T-helper 2 cell treated with Interferon-gamma antibody and Interleukin-4, amounts not matched to agents 5 μg/mL and 100 μg/mL, for 36 hours (primary cell): ENCODE results near the gene SLFNL1.
A peak's percentile ranks its signal among the peaks of the same experiment; 100 is the strongest.

Experiments
- DNase-seq: peaks from one replicate; pipeline ENCODE4 v3.0.0; 2021; ENCODE audit warnings: low spot score
- H3K27ac Mint-ChIP-seq: one replicate; pipeline ENCODE4 v1.8.0; 2021; ENCODE audit warnings: mild to moderate bottlenecking, mixed read lengths
- H3K27me3 Mint-ChIP-seq: one replicate; pipeline ENCODE4 v1.8.0; 2021; ENCODE audit warnings: low read depth, mixed read lengths
- H3K36me3 Mint-ChIP-seq: one replicate; pipeline ENCODE4 v1.8.0; 2021; ENCODE audit warnings: low read depth, mixed read lengths
- H3K4me1 Mint-ChIP-seq: one replicate; pipeline ENCODE4 v1.8.0; 2021; ENCODE audit warnings: low read depth, mixed read lengths
- H3K4me3 Mint-ChIP-seq: one replicate; pipeline ENCODE4 v1.8.0; 2022; ENCODE audit warnings: mild to moderate bottlenecking, moderate library complexity, mixed read lengths
- H3K9me3 Mint-ChIP-seq: one replicate; pipeline ENCODE4 v1.8.0; 2021; ENCODE audit warnings: mixed read lengths

SLFNL1 gene

GRCh38 chr1:40987439-40988276 lies 33.9 kb downstream of the SLFNL1 start:
- Mint-ChIP-seq H3K4me3 (no peak overlapping the region), H3K36me3 (peaks cover 82% of the 10 kb centered on the region), H3K27me3 (no peaks in the 10 kb centered on the region), H3K4me1 (peaks cover 13% of the 10 kb centered on the region), H3K27ac (no peak overlapping the region), H3K9me3 (no peaks in the 10 kb centered on the region)
- DNase-seq: no peak

GRCh38 chr1:40986956-40987355 lies 34.6 kb downstream of the SLFNL1 start:
- no peak for DNase-seq

GRCh38 chr1:40986328-40986783 lies 35.2 kb downstream of the SLFNL1 start:
- no peaks in the 10 kb centered on the region for H3K9me3 Mint-ChIP-seq
- peaks cover 22% of the 10 kb centered on the region for H3K4me1 Mint-ChIP-seq
- DNase-seq: no peak
- no peak overlapping the region for H3K4me3 Mint-ChIP-seq
- H3K36me3 Mint-ChIP-seq: peaks cover 76% of the 10 kb centered on the region
- no peaks in the 10 kb centered on the region for H3K27me3 Mint-ChIP-seq
- H3K27ac Mint-ChIP-seq: no peak overlapping the region

More at GRCh38 chr1:40986956-40987355, 34.6 kb downstream of the SLFNL1 start:
- Mint-ChIP-seq H3K27ac (no peak overlapping the region), H3K27me3 (no peaks in the 10 kb centered on the region), H3K4me3 (no peak overlapping the region), H3K4me1 (peaks cover 19% of the 10 kb centered on the region), H3K9me3 (no peaks in the 10 kb centered on the region), H3K36me3 (peaks cover 82% of the 10 kb centered on the region)

GRCh38 chr1:40985875-40986274 lies 35.6 kb downstream of the SLFNL1 start:
- Mint-ChIP-seq H3K27ac (no peak overlapping the region), H3K36me3 (peaks cover 73% of the 10 kb centered on the region), H3K4me3 (no peak overlapping the region), H3K9me3 (no peaks in the 10 kb centered on the region), H3K4me1 (peaks cover 26% of the 10 kb centered on the region), H3K27me3 (no peaks in the 10 kb centered on the region)
- no peak for DNase-seq

DNA sequence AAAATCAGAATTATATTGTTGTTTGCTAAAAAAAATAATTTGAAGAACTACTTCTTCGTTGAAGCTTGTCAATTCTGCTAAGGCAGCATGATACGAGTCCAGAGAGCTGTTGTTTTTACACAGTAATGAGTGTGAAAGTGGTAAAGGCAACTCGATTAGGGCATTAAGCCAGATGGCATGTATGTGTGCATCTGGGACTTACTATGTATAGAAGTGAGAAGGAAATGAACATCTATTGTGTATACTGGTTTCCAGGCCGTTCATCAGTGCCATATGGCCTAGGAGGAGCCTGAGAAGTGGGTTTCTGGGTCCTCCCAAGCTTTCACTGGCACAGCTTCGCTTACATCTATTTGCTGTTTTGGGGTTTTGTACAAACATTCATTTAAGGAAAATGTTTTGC lies 36.4 kb downstream of the SLFNL1 start:
- Mint-ChIP-seq H3K4me3 (no peak overlapping the region), H3K4me1 (peaks cover 30% of the 10 kb centered on the region), H3K9me3 (no peaks in the 10 kb centered on the region), H3K27ac (peak overlapping the region; percentile 1), H3K27me3 (no peaks in the 10 kb centered on the region), H3K36me3 (peaks cover 72% of the 10 kb centered on the region)
- no peak for DNase-seq

GRCh38 chr1:40984531-40984930 lies 37.0 kb downstream of the SLFNL1 start:
- H3K27me3 Mint-ChIP-seq: no peaks in the 10 kb centered on the region
- H3K4me3 Mint-ChIP-seq: no peak overlapping the region
- H3K27ac Mint-ChIP-seq: no peak overlapping the region
- peaks cover 30% of the 10 kb centered on the region for H3K4me1 Mint-ChIP-seq
- H3K9me3 Mint-ChIP-seq: no peaks in the 10 kb centered on the region
- H3K36me3 Mint-ChIP-seq: peaks cover 65% of the 10 kb centered on the region
- no peak for DNase-seq

GRCh38 chr1:40984066-40984465 lies 37.5 kb downstream of the SLFNL1 start:
- DNase-seq: no peak
- Mint-ChIP-seq H3K9me3 (no peaks in the 10 kb centered on the region), H3K27ac (no peak overlapping the region), H3K4me1 (peaks cover 30% of the 10 kb centered on the region), H3K36me3 (peaks cover 62% of the 10 kb centered on the region), H3K27me3 (no peaks in the 10 kb centered on the region), H3K4me3 (no peak overlapping the region)

GRCh38 chr1:40983286-40983685 lies 38.2 kb downstream of the SLFNL1 start:
- no peak for DNase-seq
- Mint-ChIP-seq H3K27me3 (no peaks in the 10 kb centered on the region), H3K4me3 (peak overlapping the region; percentile 18), H3K27ac (no peak overlapping the region), H3K4me1 (peaks cover 32% of the 10 kb centered on the region), H3K9me3 (no peaks in the 10 kb centered on the region), H3K36me3 (peaks cover 54% of the 10 kb centered on the region)

DNA sequence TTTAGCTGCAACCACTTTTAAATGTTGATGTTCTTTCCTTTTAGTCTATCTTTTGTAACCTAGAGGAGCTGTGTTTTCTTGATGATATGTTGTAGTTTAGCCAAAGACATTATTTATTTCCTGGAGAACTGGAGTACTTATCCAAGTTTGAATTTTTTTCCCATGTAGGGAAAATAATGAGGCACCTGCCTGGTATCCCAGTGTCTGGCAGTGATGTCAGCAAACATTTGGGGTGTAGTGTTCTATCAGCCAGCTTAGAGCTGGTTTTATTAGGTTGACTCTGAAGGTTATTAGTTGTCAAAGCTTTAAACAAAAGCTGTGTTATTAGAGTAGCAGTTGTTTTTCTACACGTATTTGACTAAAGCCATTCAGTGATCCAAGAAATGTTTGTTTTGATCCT lies 38.8 kb downstream of the SLFNL1 start:
- peaks cover 49% of the 10 kb centered on the region for H3K36me3 Mint-ChIP-seq
- peaks cover 34% of the 10 kb centered on the region for H3K4me1 Mint-ChIP-seq
- H3K27ac Mint-ChIP-seq: no peak overlapping the region
- no peaks in the 10 kb centered on the region for H3K27me3 Mint-ChIP-seq
- DNase-seq: no peak
- H3K4me3 Mint-ChIP-seq: no peak overlapping the region
- H3K9me3 Mint-ChIP-seq: no peaks in the 10 kb centered on the region

DNA sequence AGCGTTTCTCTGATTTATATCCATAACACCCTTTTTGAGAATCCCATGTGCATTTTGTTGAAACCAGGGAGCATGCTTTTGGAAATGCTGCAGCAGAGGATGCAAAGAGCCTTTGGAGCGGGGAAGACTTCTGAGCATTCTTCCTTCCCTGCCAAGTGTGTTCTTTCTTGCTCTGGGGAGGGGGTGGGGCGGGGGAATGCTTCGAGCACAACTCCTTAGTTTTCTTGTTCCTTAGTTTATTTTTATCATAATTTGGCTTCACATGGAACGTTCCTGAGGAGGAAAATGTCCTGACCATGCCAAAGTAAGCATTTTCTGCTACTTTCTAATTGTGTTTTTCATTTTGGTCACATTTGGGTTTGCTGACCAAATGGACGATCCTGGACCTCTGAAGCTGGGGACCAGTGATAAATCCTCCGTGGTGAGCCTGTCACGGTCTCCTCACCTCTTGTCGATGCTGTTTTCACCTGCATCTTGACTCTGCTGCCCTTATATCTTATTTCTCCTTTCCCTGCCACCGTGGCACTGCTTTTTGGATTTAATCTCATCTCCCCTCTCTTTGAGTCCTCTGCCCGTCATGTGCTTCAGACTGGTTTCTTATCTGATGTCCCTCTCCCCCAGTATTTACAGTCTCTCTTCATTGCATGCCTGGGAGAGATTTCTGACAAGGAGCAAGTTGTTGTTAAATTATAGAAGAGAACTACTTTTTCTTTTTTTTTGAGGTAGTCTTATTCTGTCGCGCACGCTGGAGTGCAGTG lies 39.7 kb downstream of the SLFNL1 start:
- Mint-ChIP-seq H3K9me3 (no peaks in the 10 kb centered on the region), H3K27ac (no peak overlapping the region), H3K36me3 (peaks cover 42% of the 10 kb centered on the region), H3K4me3 (peak overlapping the region; percentile 91), H3K27me3 (no peaks in the 10 kb centered on the region), H3K4me1 (peaks cover 36% of the 10 kb centered on the region)
- no peak for DNase-seq

DNA sequence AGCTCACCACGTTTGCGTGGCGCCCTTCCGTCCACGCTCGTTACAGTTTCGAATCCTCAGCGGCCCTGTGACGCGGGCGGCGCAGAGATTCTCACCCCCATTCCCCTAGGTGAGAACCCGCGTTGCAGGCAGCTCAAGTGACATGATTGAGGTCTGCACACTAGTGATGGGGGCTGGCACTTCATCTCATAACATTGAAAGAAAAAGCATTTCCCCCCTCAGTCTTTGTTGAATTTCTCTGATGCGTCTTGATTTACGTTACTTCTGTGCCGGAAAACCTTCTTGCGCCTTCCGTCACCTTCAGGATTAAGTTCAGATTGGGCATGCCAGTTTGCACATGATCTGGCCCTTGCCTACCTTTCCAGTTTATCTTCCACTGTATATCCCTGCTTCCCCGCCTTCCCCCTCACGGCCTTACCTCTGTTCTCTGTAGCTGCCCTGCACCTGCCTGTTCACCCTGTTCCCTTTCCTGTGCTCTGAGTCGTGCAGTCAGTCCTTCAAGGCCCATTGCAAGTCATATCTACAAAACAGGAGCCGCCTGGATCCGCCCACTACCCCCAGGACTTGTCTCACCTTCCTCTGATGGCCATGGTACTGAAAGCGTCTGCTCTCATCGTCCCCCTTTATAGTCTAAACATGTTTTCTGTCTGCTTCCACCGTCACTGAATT lies 40.9 kb downstream of the SLFNL1 start:
- Mint-ChIP-seq H3K4me1 (peaks cover 39% of the 10 kb centered on the region), H3K4me3 (peak overlapping the region; percentile 91), H3K27me3 (no peaks in the 10 kb centered on the region), H3K27ac (peak overlapping the region; percentile 96), H3K36me3 (peaks cover 31% of the 10 kb centered on the region), H3K9me3 (no peaks in the 10 kb centered on the region)
- peak; percentile 44 for DNase-seq

DNA sequence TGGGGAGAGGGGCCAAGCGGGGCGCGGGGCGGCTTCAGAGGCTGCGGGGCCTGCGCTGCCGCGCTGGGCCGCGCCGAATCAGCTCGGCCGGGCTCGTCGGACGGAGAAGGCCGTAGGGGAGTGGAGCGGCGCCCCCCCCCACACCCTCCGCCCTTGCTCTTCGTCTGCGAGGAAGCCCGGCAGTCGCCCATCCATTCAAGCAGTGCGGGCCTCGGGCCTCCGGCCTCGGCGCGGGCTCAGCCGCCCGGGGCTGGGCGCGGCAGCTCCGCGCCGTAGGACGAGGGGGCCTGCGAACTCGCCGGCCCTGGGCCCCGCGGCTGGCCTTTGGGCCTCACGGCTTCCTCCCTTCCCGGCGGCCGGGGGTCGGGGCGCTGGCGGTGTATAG lies 41.5 kb downstream of the SLFNL1 start:
- Mint-ChIP-seq H3K4me3 (peak overlapping the region; percentile 91), H3K9me3 (no peaks in the 10 kb centered on the region), H3K36me3 (peaks cover 27% of the 10 kb centered on the region), H3K4me1 (peaks cover 40% of the 10 kb centered on the region), H3K27me3 (no peaks in the 10 kb centered on the region), H3K27ac (peak overlapping the region; percentile 96)
- DNase-seq: no peak

GRCh38 chr1:40979241-40980067 lies 42.1 kb downstream of the SLFNL1 start, which contains the start of gene CTPS1:
CTPS1 (plus strand) TSS chr1:40979696; CDS start chr1:40983291, 3,595 bp downstream.
- H3K9me3 Mint-ChIP-seq: no peaks in the 10 kb centered on the region
- H3K27ac Mint-ChIP-seq: peak within 1 kb of the TSS; percentile 96
- H3K27me3 Mint-ChIP-seq: no peaks in the 10 kb centered on the region
- peak within 1 kb of the TSS; percentile 91 for H3K4me3 Mint-ChIP-seq
- peak; percentile 92 for DNase-seq
- H3K4me1 Mint-ChIP-seq: peaks cover 42% of the 10 kb centered on the region
- H3K36me3 Mint-ChIP-seq: peaks cover 24% of the 10 kb centered on the region
